Keratinocyte (primary cell): ENCODE measurements around the gene GRAMD2B. TPM values are rescaled to one million over a fixed set of nuclear protein-coding genes. Genes with fewer than 3 reads are reported as not detected.

Experiments used
- DNase-seq: peaks from one replicate; pipeline ENCODE4 v3.0.0-alpha.2; 2011; ENCODE audit warnings: low read depth, missing footprints, low spot score
- FAIRE-seq: peaks from 2 replicates; lab custom pipeline; 2011; peaks lifted over from hg19 to GRCh38; lab: Jason Lieb, UNC
- H2AFZ ChIP-seq: 2 replicates; pipeline ENCODE4 v1.6.0; 2012; ENCODE audit warnings: low read length, control low read depth, inconsistent platforms; ENCODE audit not compliant: control insufficient read depth
- H3K27ac ChIP-seq: 2 replicates; pipeline ENCODE4 v1.5.1; 2011; ENCODE audit warnings: low read length; ENCODE audit not compliant: control insufficient read depth, insufficient read depth
- H3K27me3 ChIP-seq: 3 replicates; pipeline ENCODE4 v1.6.0; 2011; ENCODE audit warnings: low read length; ENCODE audit not compliant: control insufficient read depth, insufficient read depth; ENCODE audit errors: extremely low read depth
- H3K36me3 ChIP-seq, 2 experiments: 2 replicates in 1 of 2; 3 replicates in 1 of 2; pipeline ENCODE4 v1.5.1; 2011; ENCODE audit warnings: low read length in 2 of 2, mild to moderate bottlenecking in 1 of 2; ENCODE audit not compliant: control insufficient read depth in 2 of 2, insufficient read depth in 2 of 2; ENCODE audit errors: extremely low read depth in 1 of 2
- H3K4me1 ChIP-seq: 3 replicates; pipeline ENCODE4 v1.5.1; 2011; ENCODE audit warnings: low read length; ENCODE audit not compliant: control insufficient read depth, insufficient read depth; ENCODE audit errors: extremely low read depth
- H3K4me2 ChIP-seq: 3 replicates; pipeline ENCODE4 v1.6.0; 2011; ENCODE audit warnings: low read depth, low read length; ENCODE audit not compliant: control insufficient read depth, insufficient read depth; ENCODE audit errors: extremely low read depth
- H3K4me3 ChIP-seq, 3 experiments: fragments of 200-600 bp in 1 of 3; sonication (generic) in 1 of 3; 2 replicates in 2 of 3; 3 replicates in 1 of 3; pipeline ENCODE4 v1.5.1; 2011 to 2016; ENCODE audit warnings: low read length in 3 of 3, mild to moderate bottlenecking in 3 of 3, control low read depth in 2 of 3, inconsistent platforms in 1 of 3, low read depth in 1 of 3, mixed read lengths in 1 of 3, mixed run types in 1 of 3, moderate library complexity in 1 of 3; ENCODE audit not compliant: control insufficient read depth in 2 of 3, insufficient read depth in 2 of 3; ENCODE audit errors: extremely low read depth in 1 of 3
- H3K79me2 ChIP-seq: 2 replicates; pipeline ENCODE4 v1.6.0; 2012; ENCODE audit warnings: low read length; ENCODE audit not compliant: control insufficient read depth, insufficient read depth
- H3K9ac ChIP-seq: 3 replicates; pipeline ENCODE4 v1.6.0; 2011; ENCODE audit warnings: low read length; ENCODE audit not compliant: control insufficient read depth, insufficient read depth; ENCODE audit errors: extremely low read depth
- H3K9me1 ChIP-seq: 3 replicates; pipeline ENCODE4 v1.6.0; 2011; ENCODE audit warnings: low read length; ENCODE audit not compliant: control insufficient read depth, insufficient read depth; ENCODE audit errors: extremely low read depth
- H3K9me3 ChIP-seq: 2 replicates; pipeline ENCODE4 v1.5.1; 2012; ENCODE audit warnings: low read depth, low read length; ENCODE audit not compliant: control insufficient read depth
- H4K20me1 ChIP-seq: 3 replicates; pipeline ENCODE4 v1.6.0; 2011; ENCODE audit warnings: low read length; ENCODE audit not compliant: control insufficient read depth, insufficient read depth; ENCODE audit errors: extremely low read depth
- EZH2 ChIP-seq: IDR thresholded peaks from one replicate; pipeline ENCODE4 v1.6.1; 2012; ENCODE audit warnings: inconsistent platforms, mild to moderate bottlenecking, low read length, moderate library complexity
- dilution Hi-C: fragments of 300-500 bp; cut with MboI; formaldehyde crosslinking; loops from one replicate; pipeline ENCODE4 v1.7.0; 2020; ENCODE audit warnings: low sequenced_read_pairs; ENCODE audit not compliant: extremely low pct_ligation_motif_present
- polyA plus RNA-seq, 5 experiments: library from polyadenylated mRNA; depleted of rRNA in 3 of 5; stranded (reverse) in 3 of 5; stranded (forward) in 1 of 5; unstranded in 1 of 5; fragments of >200 nt; gene quantifications; 1 replicate in 1 of 5; 2 replicates in 3 of 5; 3 replicates in 1 of 5; pipeline versions ENCODE4 v1.2.1 to v1.2.3, GENCODE V29; 2011 to 2012; ENCODE audit warnings: missing spikeins in 2 of 5, low read depth in 1 of 5, low replicate concordance in 1 of 5
- TF ChIP-seq, protein P1 (sequence below), 3 experiments: IDR thresholded peaks in 1 of 3; conservative IDR thresholded peaks in 1 of 3; optimal IDR thresholded peaks in 1 of 3; 2 replicates in 2 of 3; 3 replicates in 1 of 3; pipeline versions ENCODE3 to v1.5.1; 2011; ENCODE audit warnings: low read length in 3 of 3, mild to moderate bottlenecking in 3 of 3, moderate library complexity in 2 of 3, control low read depth in 1 of 3, inconsistent platforms in 1 of 3; ENCODE audit not compliant: insufficient read depth in 2 of 3; ENCODE audit errors: extremely low read depth in 1 of 3

Gene GRAMD2B
- polyA plus RNA-seq, 1 donor (not counting 4 experiments of a cell fraction or from before 2014, with no cell fraction given) = 45.9 TPM

DNA sequence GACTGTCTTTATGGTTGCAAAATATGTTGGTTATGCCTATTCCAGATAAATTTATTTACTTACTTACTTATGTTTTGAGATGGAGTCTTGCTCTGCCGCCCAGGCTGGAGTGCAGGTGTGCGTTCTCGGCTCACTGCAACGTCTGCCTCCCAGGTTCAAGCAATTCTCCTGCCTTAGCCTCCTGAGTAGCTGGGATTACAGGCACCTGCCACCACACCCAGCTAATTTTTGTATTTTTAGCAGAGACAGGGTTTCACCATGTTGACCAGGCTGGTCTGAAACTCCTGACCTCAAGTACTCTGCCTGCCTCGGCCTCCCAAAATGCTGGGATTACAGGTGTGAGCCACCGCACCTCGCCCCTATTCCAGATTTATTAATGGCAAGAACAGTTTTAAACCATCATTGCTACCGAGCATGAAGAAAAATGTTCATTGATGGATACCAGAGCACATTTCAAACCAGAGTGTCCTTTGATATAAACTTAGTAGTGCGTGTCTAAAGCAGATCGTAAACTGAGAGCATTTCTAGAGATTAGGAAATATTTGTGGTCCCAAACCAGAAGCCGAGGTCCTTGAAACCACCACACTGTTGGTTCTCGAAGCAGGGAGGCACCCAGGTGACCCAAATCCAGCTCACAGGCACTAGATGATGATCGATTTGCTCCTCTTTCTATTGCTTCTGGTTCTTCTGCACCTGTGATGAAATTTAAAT, 85.2 kb downstream of the GRAMD2B start:
- no peaks in the 10 kb centered on the region for H3K27me3 ChIP-seq
- H3K9ac ChIP-seq = no peak overlapping the region
- no peaks in the 10 kb centered on the region for H3K79me2 ChIP-seq
- FAIRE-seq = no peak
- no peaks in the 10 kb centered on the region for H4K20me1 ChIP-seq
- no peak overlapping the region for H3K27ac ChIP-seq
- peaks cover 17% of the 10 kb centered on the region for H3K4me1 ChIP-seq
- no peaks in the 10 kb centered on the region for H3K9me3 ChIP-seq
- H3K36me3 ChIP-seq = no peaks in the 10 kb centered on the region
- H3K4me3 ChIP-seq = no peak overlapping the region
- dilution Hi-C loops = no loop called here
- peak overlapping the region; percentile 60 for H2AFZ ChIP-seq
- no peak overlapping the region for H3K4me2 ChIP-seq
- TF ChIP-seq EZH2 = no peak
- TF ChIP-seq, protein P1, sequence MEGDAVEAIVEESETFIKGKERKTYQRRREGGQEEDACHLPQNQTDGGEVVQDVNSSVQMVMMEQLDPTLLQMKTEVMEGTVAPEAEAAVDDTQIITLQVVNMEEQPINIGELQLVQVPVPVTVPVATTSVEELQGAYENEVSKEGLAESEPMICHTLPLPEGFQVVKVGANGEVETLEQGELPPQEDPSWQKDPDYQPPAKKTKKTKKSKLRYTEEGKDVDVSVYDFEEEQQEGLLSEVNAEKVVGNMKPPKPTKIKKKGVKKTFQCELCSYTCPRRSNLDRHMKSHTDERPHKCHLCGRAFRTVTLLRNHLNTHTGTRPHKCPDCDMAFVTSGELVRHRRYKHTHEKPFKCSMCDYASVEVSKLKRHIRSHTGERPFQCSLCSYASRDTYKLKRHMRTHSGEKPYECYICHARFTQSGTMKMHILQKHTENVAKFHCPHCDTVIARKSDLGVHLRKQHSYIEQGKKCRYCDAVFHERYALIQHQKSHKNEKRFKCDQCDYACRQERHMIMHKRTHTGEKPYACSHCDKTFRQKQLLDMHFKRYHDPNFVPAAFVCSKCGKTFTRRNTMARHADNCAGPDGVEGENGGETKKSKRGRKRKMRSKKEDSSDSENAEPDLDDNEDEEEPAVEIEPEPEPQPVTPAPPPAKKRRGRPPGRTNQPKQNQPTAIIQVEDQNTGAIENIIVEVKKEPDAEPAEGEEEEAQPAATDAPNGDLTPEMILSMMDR (optimal IDR thresholded peaks at IDR 0.05 in 1 of 3, IDR thresholded peaks at IDR 0.05 in 1 of 3, conservative IDR thresholded peaks at IDR 0.05 in 1 of 3; ENCODE audit: extremely low read depth in 1 of 3, insufficient read depth in 2 of 3, low read length in 3 of 3) = no peak
- H3K9me1 ChIP-seq = no peaks in the 10 kb centered on the region
- no peak for DNase-seq

DNA sequence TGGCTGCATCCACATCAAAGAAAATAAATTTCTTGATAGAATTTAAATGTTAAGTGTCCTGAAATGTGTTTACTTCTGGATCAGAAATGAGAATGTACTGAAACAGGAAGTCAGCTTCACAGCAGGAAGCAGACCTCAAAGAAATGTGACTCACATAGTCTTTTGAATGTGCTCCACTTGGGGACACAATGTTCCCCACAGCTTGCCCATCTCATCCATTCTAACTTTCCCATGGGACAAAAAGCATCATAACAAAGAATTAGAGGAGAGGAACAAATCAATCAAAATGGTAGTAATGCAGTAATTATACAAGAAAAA, 85.7 kb downstream of the GRAMD2B start:
- no peak for DNase-seq
- TF ChIP-seq, protein P1 (optimal IDR thresholded peaks at IDR 0.05 in 1 of 3, IDR thresholded peaks at IDR 0.05 in 1 of 3, conservative IDR thresholded peaks at IDR 0.05 in 1 of 3; ENCODE audit: extremely low read depth in 1 of 3, insufficient read depth in 2 of 3, low read length in 3 of 3) = no peak
- TF ChIP-seq EZH2 = no peak
- H3K9me1 ChIP-seq = no peaks in the 10 kb centered on the region
- dilution Hi-C loops = no loop called here
- peak overlapping the region; percentile 60 for H2AFZ ChIP-seq
- peak; percentile 44 for FAIRE-seq
- H3K27me3 ChIP-seq = no peaks in the 10 kb centered on the region
- H3K36me3 ChIP-seq = no peaks in the 10 kb centered on the region
- H3K4me1 ChIP-seq = peaks cover 12% of the 10 kb centered on the region
- H3K79me2 ChIP-seq = no peaks in the 10 kb centered on the region
- H3K4me2 ChIP-seq = peak overlapping the region; percentile 52
- H3K27ac ChIP-seq = no peak overlapping the region
- H3K9me3 ChIP-seq = no peaks in the 10 kb centered on the region
- H3K9ac ChIP-seq = no peak overlapping the region
- no peak overlapping the region for H3K4me3 ChIP-seq
- H4K20me1 ChIP-seq = no peaks in the 10 kb centered on the region
